Measurements from ENCODE around the gene PNMA6F.

Gene PNMA6F

DNA sequence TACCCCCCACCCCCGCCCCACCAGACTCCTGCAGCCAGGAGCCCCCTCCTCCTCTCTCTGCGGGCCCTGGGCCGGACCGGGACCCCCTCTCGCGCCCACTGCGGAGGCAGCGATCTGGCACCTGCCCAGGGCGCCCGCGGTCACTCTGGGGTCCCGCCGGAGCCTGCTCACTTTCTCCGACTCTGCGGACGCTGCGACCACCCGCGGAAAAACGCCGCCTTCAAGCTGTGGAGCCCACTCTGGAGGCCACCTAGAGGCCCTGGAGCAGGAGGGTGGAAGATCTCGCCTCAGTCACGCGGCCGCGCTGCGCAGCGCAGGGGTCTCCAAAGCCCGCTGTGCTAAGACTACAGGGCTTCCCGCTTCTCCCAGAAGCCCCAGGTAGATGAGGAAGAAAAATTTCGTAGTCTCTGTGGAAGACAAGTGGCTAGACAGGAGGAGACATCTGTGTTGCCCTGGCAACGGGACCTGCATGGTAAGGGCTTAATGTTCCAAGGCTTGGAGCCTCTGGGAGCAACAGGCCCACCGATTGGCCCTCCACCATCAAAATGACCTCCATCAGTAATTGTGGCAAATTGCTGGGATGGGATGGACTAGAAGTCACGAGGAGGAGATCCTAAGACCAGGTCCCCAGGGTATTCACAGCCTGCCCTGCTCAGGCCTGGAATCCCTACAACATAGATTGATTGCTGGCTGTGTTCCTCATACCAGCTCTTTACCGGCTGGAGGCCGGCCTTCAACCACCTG, at the start of gene PNMA6F:
Gene PNMA6F, minus strand, starts transcription at position 387 of the 744 bp plus-strand sequence. CDS start 1,093 bp downstream, outside the sequence.
- DNase-seq (ENCODE audit: low read depth): no peak

DNA sequence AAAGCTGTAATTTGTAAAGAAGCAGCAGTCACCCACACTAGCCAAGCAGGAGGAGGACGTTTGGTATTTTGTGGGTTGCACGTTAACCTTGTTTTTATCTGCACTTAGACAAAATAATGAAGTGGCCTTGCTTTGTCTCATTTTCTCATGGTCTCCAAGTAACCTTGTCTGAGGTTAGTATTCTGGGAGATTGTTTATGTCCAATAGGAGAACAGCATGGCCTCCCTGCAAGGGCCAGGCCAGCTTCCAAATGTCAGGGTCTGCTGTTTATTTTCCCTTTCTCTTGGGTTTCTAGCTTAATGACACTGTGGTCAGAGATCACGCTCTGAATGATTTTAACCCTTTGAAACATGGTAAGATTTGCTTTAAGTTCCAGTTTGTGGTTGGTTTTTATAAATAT, 49.7 kb upstream of the PNMA6F start:
- no peak for DNase-seq (ENCODE audit: low read depth)

DNA sequence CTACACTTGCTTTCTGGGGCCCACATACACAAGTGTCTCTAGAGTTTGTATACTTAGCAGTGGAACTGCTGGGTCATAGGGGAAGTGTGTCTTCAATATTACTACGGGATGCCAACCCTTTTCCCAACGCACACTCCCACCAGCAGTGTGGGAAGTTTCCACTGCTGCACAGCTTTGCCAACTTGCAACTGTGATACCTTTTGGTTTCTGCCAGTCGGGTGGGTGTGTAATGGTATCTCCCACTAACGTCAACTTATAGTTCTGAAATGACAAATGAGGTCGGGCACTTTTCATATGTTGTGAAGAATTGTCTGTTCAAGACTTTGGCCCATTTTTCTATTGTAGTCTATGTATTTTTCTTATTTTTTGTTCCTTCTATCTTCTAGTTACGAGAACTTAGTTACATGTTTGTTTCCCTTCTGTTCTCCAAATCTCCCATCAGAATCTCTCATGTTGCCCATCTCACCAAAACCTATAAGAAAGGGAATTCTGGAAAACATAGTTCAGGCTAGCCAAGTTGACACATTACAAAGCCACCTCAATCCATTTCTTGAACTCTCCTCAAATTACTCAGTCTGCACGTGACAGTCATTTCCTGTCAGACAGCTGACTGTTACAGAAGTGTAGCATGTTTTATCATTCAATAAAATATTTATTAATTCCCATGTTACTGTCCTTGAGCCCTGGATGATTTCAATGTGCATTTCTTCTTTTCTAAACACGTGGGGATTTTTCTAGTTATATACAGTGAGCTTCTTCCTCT, 48.9 kb upstream of the PNMA6F start:
- no peak for DNase-seq (ENCODE audit: low read depth)

DNA sequence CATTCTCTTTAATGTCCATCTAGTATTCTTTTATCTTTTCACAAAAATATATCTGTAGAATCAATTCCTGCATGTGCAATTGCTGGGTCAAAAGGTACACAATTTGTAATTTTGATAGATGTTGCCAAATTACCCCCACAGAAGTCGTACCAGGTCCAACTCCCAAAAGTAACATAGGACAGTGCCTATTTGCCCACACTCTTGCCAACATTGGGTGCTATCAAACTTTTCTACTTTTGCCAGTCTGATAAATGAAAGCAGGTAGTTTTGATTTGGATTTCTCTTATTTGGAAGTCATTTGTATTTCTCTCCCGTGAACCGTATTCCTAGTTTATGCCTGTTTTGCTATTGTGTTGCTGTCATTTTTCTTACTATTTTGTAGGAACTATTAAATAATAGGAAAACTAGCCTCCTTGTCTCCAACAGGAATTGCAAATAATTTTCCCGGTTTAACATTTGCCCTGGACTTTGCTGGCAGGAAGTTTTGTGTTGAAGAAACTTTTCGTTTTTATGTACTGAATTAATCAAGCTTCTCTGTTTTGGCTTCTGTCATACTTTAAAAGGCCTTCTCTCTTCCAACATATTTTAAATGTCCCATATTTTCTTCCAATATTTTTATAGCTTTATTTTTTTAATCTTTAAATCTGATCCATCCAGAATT, 45.4 kb upstream of the PNMA6F start:
- no peak for DNase-seq (ENCODE audit: low read depth)

DNA sequence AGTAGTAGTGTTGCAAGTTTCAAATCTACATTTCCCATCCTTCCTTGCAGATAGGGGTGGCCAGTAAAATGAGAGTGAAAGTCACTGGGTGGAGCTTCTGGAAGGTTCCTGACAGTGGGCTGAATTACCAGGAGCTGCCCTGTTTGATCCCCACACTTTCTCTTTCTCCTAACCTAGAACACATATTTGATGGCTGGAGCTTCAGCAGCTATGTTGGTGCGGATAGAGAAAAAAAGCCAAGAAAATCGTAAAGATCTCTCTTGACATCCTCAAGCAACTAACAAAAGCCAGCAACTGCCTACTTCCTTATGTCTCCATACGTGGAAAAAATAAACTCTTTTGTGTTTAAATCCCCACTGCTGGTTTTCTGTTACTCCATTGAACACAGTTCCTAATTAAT, 44.6 kb upstream of the PNMA6F start:
- no peak for DNase-seq (ENCODE audit: low read depth)

- no peak for DNase-seq (ENCODE audit: low read depth)
These were observed 44.1 kb upstream of the PNMA6F start for GRCh38 chrX:153365670-153366069.

- no peak for DNase-seq (ENCODE audit: low read depth)
These were observed 40.3 kb upstream of the PNMA6F start for GRCh38 chrX:153361781-153362397.

DNA sequence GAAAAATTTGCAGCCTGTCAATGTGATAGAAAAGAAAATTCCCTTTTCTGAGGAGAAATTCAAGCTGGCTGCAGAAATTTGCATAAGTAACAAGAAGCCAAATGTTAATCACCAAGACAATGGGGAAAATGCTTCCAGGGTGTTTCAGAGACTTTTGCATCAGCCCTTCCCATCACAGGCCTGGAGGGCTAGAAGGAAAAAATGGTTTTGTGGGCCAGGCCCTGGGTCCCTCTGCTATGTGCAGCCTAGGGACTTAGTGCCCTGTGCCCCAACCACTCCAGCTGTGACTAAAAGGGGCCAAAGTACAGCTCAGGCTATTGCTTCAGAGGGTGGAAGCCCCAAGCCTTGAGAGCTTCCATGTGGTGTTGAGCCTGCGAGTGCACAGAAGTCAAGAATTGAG, 36.3 kb upstream of the PNMA6F start:
- DNase-seq (ENCODE audit: low read depth): no peak

GRCh38 chrX:153353416-153353815, 31.8 kb upstream of the PNMA6F start:
- DNase-seq (ENCODE audit: low read depth): no peak

- no peak for DNase-seq (ENCODE audit: low read depth)
These were observed 31.3 kb upstream of the PNMA6F start for GRCh38 chrX:153352858-153353257.

DNA sequence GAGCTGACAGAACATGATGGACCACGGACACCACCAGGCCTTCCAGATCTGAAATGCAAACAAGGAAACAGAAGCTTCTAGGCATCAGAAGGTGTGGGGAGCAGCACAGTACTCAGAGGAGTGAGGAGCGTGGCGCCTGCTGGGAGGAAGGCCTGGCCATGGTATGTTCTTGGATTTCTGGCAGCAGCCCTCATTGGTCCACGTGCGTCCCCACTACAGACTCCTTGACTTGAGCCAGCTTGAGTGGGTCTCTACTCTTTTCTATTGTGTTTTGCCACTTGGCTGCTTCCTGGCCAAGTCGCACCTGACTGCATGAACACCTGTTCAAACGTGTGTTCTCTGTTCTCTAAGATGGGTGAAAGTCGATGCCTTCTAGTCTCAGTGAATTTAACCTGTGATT, 30.4 kb upstream of the PNMA6F start:
- DNase-seq (ENCODE audit: low read depth): no peak

GRCh38 chrX:153349952-153350351, 28.4 kb upstream of the PNMA6F start:
- DNase-seq (ENCODE audit: low read depth): no peak

- no peak for DNase-seq (ENCODE audit: low read depth)
These were observed 26.9 kb upstream of the PNMA6F start for GRCh38 chrX:153348421-153348820.

GRCh38 chrX:153347530-153347929, 26.0 kb upstream of the PNMA6F start:
- DNase-seq (ENCODE audit: low read depth): no peak

- no peak for DNase-seq (ENCODE audit: low read depth)
These were observed 22.1 kb upstream of the PNMA6F start for GRCh38 chrX:153343674-153344073.

DNA sequence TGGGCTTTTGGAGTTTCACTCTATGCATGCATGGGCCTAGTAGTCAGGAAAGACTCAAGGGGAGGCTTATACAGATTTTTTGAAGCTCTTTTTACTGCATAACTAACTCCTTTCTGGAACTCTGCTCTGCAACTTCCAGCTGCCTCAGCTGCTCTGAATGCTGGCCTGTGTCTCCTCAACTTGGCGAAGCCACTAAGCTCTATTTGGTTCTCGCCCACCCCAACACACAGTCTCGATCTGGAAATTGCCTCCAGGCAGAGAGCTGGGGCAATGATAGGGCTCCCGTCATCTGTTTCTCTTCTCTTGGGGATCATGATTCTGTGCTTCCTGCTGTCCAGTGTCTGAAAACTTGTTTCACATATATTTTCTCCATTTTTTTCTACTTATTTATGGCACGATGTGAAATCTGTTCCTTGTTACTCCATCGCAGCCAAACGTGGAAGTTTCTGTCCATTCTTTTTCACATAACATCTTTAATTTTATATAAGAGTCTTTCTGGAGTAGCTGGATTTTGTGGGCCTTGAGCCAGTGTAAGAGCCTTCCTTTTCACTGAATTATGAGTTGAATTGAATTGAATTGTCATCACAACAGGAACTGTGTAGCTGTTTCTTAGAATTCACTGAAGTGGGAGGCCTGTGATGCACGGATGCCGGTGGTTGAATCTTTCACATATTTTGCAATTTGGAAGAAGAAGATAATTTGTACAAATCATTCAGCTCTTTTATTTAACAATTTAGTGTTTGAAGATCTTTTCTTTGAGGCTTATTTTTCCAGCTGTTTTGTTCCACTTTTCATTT, 21.4 kb upstream of the PNMA6F start:
- no peak for DNase-seq (ENCODE audit: low read depth)

- DNase-seq (ENCODE audit: low read depth): no peak
These were observed 18.5 kb upstream of the PNMA6F start for GRCh38 chrX:153340111-153340510.

DNA sequence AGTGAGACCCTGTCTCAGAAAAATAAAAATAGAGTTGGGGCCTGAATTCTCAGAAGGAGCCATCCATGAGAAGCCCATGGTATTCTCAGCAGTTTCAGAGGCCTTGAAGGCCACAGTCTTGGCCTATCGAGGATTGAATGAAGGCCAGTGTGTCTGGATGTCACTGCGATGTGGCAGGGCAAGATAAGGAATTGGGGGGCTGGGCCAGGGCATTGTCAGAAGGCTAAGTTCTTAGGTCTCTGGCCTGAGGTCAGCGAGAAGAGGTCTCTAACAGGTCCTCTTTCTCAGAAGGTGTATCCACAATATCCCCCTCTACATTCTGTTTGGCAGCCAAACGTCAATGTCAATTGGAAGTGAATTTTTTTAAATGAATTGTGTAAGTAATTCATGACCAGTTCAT, 18.1 kb upstream of the PNMA6F start:
- DNase-seq (ENCODE audit: low read depth): no peak

DNA sequence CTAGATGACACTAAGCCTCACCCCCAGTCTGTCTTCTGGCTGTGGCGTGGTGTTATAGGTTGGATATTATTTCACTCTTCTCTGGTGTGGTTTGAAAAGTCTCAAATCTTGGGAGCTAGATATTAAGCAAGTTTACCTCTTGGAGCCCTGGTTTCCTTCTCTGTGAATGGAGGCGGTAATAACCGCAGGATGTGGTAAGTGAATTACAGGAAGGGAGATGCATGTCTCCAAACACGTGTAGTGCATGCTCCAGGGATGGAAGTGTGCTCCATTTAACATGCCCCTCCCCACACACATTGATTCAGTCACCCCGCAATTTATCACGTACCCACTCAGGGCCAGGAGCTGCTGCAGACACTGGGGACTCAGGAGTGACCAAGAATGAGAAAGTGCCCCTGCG, 17.3 kb upstream of the PNMA6F start:
- DNase-seq (ENCODE audit: low read depth): no peak

DNA sequence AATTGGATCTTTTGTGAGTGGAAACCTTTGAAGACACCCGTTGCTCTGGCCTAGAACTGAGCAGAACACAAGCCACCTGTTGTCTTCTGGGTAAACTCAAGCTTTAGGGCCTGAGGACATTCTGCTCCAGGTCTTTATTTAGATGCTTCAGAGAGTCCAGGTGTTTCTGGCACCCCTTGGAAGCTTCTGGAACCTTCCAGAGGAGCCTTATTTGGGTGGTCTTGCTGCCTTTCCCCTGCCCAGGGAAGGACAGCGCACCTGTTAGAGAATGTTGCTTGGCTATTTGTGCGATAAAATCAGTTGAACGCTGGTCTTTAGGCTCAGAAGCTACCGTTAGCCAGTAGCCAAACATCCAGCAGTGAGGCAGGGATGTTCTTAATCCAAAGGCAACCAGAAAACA, 15.4 kb upstream of the PNMA6F start:
- no peak for DNase-seq (ENCODE audit: low read depth)

DNA sequence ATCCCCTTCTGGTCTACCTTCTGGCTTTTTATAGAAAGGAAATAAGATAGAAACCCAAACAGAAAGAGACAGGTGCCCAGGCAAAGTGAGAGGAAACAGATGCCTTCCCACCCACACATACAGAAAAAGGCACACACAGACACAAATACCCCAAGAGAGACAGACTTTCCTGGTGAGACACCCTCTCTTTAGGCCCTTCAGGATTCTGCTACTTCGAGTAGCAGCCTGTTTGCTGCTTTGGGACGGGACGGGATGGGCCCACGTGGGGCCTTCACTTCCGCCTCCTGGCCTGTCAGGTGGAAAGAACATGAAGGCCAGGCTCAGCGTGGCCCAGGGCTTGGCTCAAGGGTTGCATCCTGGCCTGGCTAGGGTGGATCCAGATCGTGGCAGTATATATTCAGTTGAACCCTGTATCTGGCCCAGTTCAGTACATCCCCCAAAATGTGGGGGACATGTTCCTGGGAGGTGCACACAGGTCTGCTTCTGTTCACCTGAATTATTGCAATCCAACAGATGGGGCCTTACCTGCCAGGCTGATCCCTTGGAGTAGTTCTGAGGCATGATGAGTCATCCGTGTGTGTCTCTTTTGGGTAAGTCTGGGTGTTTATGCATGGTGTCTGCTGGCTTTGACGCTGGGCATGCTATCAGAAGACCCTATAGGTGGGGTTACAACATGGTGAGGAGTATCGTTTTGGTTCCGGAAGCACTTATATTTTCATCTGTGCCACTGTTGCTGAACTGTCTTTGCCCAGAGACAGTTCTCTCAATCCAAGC, 14.7 kb upstream of the PNMA6F start:
- no peak for DNase-seq (ENCODE audit: low read depth)

Measured in activated T-cell treated with anti-CD3 and anti-CD28 coated beads for 48 hours (primary cell).